SK-N-SH (cell line): ENCODE data around the gene SH3RF1.

Source experiments
- EZH2phosphoT487 ChIP-seq: fragments of 200-600 bp; sonication (generic); IDR thresholded peaks from 2 replicates; pipeline ENCODE4 v1.6.1; 2017; ENCODE audit warnings: low read depth, mixed run types, mild to moderate bottlenecking, antibody characterized with exemption, moderate library complexity, borderline replicate concordance
- JUND ChIP-seq: IDR thresholded peaks from 2 replicates; pipeline ENCODE4 v1.4.0; 2012
- MXI1 ChIP-seq: IDR thresholded peaks from 2 replicates; pipeline ENCODE4 v1.6.1; 2012; ENCODE audit warnings: mild to moderate bottlenecking, low read depth, low read length, improper control_type of control experiment
- PBX3 ChIP-seq: IDR thresholded peaks from 2 replicates; pipeline ENCODE4; 2012
- POLR2AphosphoS5 ChIP-seq: IDR thresholded peaks from 2 replicates; pipeline ENCODE4 v1.6.1; 2012; ENCODE audit warnings: low read depth, low read length
- RAD21 ChIP-seq: IDR thresholded peaks from 2 replicates; pipeline ENCODE4 v1.6.1; 2012; ENCODE audit warnings: mild to moderate bottlenecking, low read length
- RFX5 ChIP-seq: IDR thresholded peaks from 2 replicates; pipeline ENCODE4 v1.6.1; 2012; ENCODE audit warnings: mild to moderate bottlenecking, improper control_type of control experiment, low read length
- RXRA ChIP-seq: IDR thresholded peaks from 2 replicates; pipeline ENCODE4 v1.4.0; 2012; ENCODE audit warnings: low read depth, mild to moderate bottlenecking, borderline replicate concordance
- SIN3A ChIP-seq: IDR thresholded peaks from 2 replicates; pipeline ENCODE4 v1.6.1; 2012; ENCODE audit warnings: low read depth, mild to moderate bottlenecking, low read length, moderate library complexity, borderline replicate concordance
- SMC3 ChIP-seq: IDR thresholded peaks from 2 replicates; pipeline ENCODE4 v1.6.1; 2012; ENCODE audit warnings: low read depth, low read length, improper control_type of control experiment
- TCF12 ChIP-seq: IDR thresholded peaks from 2 replicates; pipeline ENCODE4 v1.4.0; 2012
- USF1 ChIP-seq: IDR thresholded peaks from 2 replicates; pipeline ENCODE4 v1.4.0; 2012; ENCODE audit warnings: low read depth, borderline replicate concordance
- TF ChIP-seq, protein P1 (sequence below): fragments of 200-600 bp; sonication (generic); IDR thresholded peaks from 2 replicates; pipeline ENCODE4 v1.6.1; 2017; ENCODE audit warnings: antibody characterized with exemption, mild to moderate bottlenecking, moderate library complexity

- TF ChIP-seq SMC3 = no peak
- no peak for TF ChIP-seq USF1
- TF ChIP-seq, protein P1, sequence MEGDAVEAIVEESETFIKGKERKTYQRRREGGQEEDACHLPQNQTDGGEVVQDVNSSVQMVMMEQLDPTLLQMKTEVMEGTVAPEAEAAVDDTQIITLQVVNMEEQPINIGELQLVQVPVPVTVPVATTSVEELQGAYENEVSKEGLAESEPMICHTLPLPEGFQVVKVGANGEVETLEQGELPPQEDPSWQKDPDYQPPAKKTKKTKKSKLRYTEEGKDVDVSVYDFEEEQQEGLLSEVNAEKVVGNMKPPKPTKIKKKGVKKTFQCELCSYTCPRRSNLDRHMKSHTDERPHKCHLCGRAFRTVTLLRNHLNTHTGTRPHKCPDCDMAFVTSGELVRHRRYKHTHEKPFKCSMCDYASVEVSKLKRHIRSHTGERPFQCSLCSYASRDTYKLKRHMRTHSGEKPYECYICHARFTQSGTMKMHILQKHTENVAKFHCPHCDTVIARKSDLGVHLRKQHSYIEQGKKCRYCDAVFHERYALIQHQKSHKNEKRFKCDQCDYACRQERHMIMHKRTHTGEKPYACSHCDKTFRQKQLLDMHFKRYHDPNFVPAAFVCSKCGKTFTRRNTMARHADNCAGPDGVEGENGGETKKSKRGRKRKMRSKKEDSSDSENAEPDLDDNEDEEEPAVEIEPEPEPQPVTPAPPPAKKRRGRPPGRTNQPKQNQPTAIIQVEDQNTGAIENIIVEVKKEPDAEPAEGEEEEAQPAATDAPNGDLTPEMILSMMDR = no peak
- no peak for TF ChIP-seq JUND
- no peak for TF ChIP-seq SIN3A
- TF ChIP-seq RAD21 = no peak
- TF ChIP-seq MXI1 = no peak
- no peak for TF ChIP-seq EZH2phosphoT487
- no peak for TF ChIP-seq RFX5
- TF ChIP-seq POLR2AphosphoS5 = no peak
- no peak for TF ChIP-seq PBX3
- no peak for TF ChIP-seq TCF12
- TF ChIP-seq RXRA = no peak
Measured at GRCh38 chr4:169094656-169095231, 176.0 kb downstream of the SH3RF1 start.
